ENCODE results near the gene ZNF335.
A peak's percentile ranks its signal among the peaks of the same experiment; 100 is the strongest.

ZNF335 gene

GRCh38 chr20:45949542-45950329 lies 22.3 kb downstream of the ZNF335 start:
- DNase-seq = no peak

- no peak for DNase-seq
Measured at GRCh38 chr20:45948742-45949541, 23.1 kb downstream of the ZNF335 start.

GRCh38 chr20:45948261-45948733 lies 23.7 kb downstream of the ZNF335 start:
- no peak for DNase-seq

GRCh38 chr20:45947110-45947866 lies 24.7 kb downstream of the ZNF335 start:
- DNase-seq = no peak

- no peak for DNase-seq
Measured at GRCh38 chr20:45946149-45946970, 25.6 kb downstream of the ZNF335 start.

GRCh38 chr20:45945678-45946148 lies 26.3 kb downstream of the ZNF335 start:
- no peak for DNase-seq

- no peak for DNase-seq
Measured at GRCh38 chr20:45944965-45945677, 26.9 kb downstream of the ZNF335 start.

- no peak for DNase-seq
Measured at GRCh38 chr20:45944151-45944964, 27.6 kb downstream of the ZNF335 start.

- no peak for DNase-seq
Measured at GRCh38 chr20:45943613-45944012, 28.4 kb downstream of the ZNF335 start.

GRCh38 chr20:45940469-45940868 lies 31.5 kb downstream of the ZNF335 start:
- no peak for DNase-seq

GRCh38 chr20:45940053-45940452 lies 31.9 kb downstream of the ZNF335 start:
- no peak for DNase-seq

- no peak for DNase-seq
Measured at GRCh38 chr20:45938727-45939438, 33.1 kb downstream of the ZNF335 start.

GRCh38 chr20:45937765-45938164 lies 34.2 kb downstream of the ZNF335 start:
- DNase-seq = no peak

- no peak for DNase-seq
Measured at GRCh38 chr20:45935416-45936046, 36.5 kb downstream of the ZNF335 start.

- peak; percentile 74 for DNase-seq
Measured at GRCh38 chr20:45934586-45935415, 37.2 kb downstream of the ZNF335 start, which contains the start of gene PCIF1. TSS of gene PCIF1 (plus strand) at chr20:45934683. CDS start at chr20:45939000, 4,317 bp downstream.

- DNase-seq = peak; percentile 29
Measured at GRCh38 chr20:45934046-45934585, 37.9 kb downstream of the ZNF335 start.

- DNase-seq = peak; percentile 60
Measured at GRCh38 chr20:45933266-45934045, 38.5 kb downstream of the ZNF335 start.

All from DMS79 (cell line).